ENCODE measurements around the gene PDE6A. TPM values are rescaled to one million over a fixed set of nuclear protein-coding genes. Genes with fewer than 3 reads are reported as not detected.

The PDE6A gene
- total RNA-seq, 1 donor from 2014 or later: 0.14 TPM

- H3K9me3 Mint-ChIP-seq (ENCODE audit: unreplicated experiment): no peaks in the 10 kb centered on the region
- peaks cover 16% of the 10 kb centered on the region for H3K36me3 Mint-ChIP-seq (ENCODE audit: low read depth, unreplicated experiment)
- H3K27me3 Mint-ChIP-seq (ENCODE audit: low read depth, unreplicated experiment): peaks cover 14% of the 10 kb centered on the region
- Histone ChIP-seq H3K9me3 (ENCODE audit: insufficient read depth, low read depth, low read length) (no peaks in the 10 kb centered on the region), H3K4me3 (ENCODE audit: insufficient read depth, low read depth, low read length) (no peak overlapping the region), H3K27me3 (ENCODE audit: insufficient read depth, low read length) (no peaks in the 10 kb centered on the region), H3K36me3 (ENCODE audit: insufficient read depth, low read length) (no peaks in the 10 kb centered on the region), H3K9ac (ENCODE audit: low read length) (no peak overlapping the region), H3K79me2 (ENCODE audit: insufficient read depth, low read length) (no peaks in the 10 kb centered on the region), H3K27ac (ENCODE audit: low read depth, low read length) (no peak overlapping the region), H3K4me1 (ENCODE audit: insufficient read depth, low read length) (no peaks in the 10 kb centered on the region), H2AFZ (ENCODE audit: low read depth, low read length) (no peak overlapping the region), H3K4me2 (ENCODE audit: low read length) (no peak overlapping the region), H4K20me1 (ENCODE audit: insufficient read depth, low read length) (no peaks in the 10 kb centered on the region)
- TF ChIP-seq EZH2 (IDR thresholded peaks at IDR 0.05; ENCODE audit: insufficient read depth, low read length): no peak
- TF ChIP-seq, protein P1, sequence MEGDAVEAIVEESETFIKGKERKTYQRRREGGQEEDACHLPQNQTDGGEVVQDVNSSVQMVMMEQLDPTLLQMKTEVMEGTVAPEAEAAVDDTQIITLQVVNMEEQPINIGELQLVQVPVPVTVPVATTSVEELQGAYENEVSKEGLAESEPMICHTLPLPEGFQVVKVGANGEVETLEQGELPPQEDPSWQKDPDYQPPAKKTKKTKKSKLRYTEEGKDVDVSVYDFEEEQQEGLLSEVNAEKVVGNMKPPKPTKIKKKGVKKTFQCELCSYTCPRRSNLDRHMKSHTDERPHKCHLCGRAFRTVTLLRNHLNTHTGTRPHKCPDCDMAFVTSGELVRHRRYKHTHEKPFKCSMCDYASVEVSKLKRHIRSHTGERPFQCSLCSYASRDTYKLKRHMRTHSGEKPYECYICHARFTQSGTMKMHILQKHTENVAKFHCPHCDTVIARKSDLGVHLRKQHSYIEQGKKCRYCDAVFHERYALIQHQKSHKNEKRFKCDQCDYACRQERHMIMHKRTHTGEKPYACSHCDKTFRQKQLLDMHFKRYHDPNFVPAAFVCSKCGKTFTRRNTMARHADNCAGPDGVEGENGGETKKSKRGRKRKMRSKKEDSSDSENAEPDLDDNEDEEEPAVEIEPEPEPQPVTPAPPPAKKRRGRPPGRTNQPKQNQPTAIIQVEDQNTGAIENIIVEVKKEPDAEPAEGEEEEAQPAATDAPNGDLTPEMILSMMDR (IDR thresholded peaks at IDR 0.05; ENCODE audit: insufficient read depth, low read depth, low read length): no peak
- DNase-seq (ENCODE audit: low read depth) (no peak), FAIRE-seq (no peak)
- H3K4me3 Mint-ChIP-seq (ENCODE audit: unreplicated experiment): no peak overlapping the region
- no peaks in the 10 kb centered on the region for H3K4me1 Mint-ChIP-seq (ENCODE audit: low read depth, unreplicated experiment)
- H3K27ac Mint-ChIP-seq (ENCODE audit: unreplicated experiment): peak overlapping the region; percentile 72
Observed at GRCh38 chr5:149853701-149854100, 90.9 kb downstream of the PDE6A start.

DNA sequence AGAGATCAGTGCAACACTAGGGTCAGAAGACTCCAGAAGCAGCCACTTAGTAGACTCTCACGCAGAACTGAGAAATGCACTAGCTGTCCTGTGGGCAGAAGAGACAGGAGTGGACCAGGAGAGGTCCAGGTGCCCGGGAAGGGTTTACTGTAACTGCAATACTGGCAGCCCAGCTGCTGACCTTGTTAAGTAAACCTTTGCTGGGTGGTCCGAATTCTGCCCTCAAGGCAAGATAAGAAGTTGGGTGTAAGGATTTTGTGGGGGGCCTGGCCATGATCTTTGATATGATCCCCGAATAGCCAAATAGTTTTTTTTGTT is 91.3 kb downstream of the PDE6A start:
- Histone ChIP-seq H3K27ac (ENCODE audit: low read depth, low read length) (no peak overlapping the region), H3K4me1 (ENCODE audit: insufficient read depth, low read length) (no peaks in the 10 kb centered on the region), H3K79me2 (ENCODE audit: insufficient read depth, low read length) (no peaks in the 10 kb centered on the region), H3K27me3 (ENCODE audit: insufficient read depth, low read length) (no peaks in the 10 kb centered on the region), H3K9ac (ENCODE audit: low read length) (no peak overlapping the region), H2AFZ (ENCODE audit: low read depth, low read length) (no peak overlapping the region), H3K4me3 (ENCODE audit: insufficient read depth, low read depth, low read length) (no peak overlapping the region), H3K4me2 (ENCODE audit: low read length) (peak overlapping the region; percentile 13), H4K20me1 (ENCODE audit: insufficient read depth, low read length) (no peaks in the 10 kb centered on the region), H3K9me3 (ENCODE audit: insufficient read depth, low read depth, low read length) (no peaks in the 10 kb centered on the region), H3K36me3 (ENCODE audit: insufficient read depth, low read length) (no peaks in the 10 kb centered on the region)
- Mint-ChIP-seq H3K27me3 (ENCODE audit: low read depth, unreplicated experiment) (peaks cover 14% of the 10 kb centered on the region), H3K9me3 (ENCODE audit: unreplicated experiment) (no peaks in the 10 kb centered on the region), H3K36me3 (ENCODE audit: low read depth, unreplicated experiment) (peaks cover 17% of the 10 kb centered on the region), H3K4me1 (ENCODE audit: low read depth, unreplicated experiment) (no peaks in the 10 kb centered on the region), H3K4me3 (ENCODE audit: unreplicated experiment) (no peak overlapping the region), H3K27ac (ENCODE audit: unreplicated experiment) (no peak overlapping the region)
- no peak for DNase-seq (ENCODE audit: low read depth)
- no peak for FAIRE-seq
- no peak for TF ChIP-seq EZH2 (IDR thresholded peaks at IDR 0.05; ENCODE audit: insufficient read depth, low read length)
- TF ChIP-seq, protein P1 (IDR thresholded peaks at IDR 0.05; ENCODE audit: insufficient read depth, low read depth, low read length): no peak

- no peak overlapping the region for H3K27ac Mint-ChIP-seq (ENCODE audit: unreplicated experiment)
- Histone ChIP-seq H3K9me3 (ENCODE audit: insufficient read depth, low read depth, low read length) (no peaks in the 10 kb centered on the region), H3K9ac (ENCODE audit: low read length) (no peak overlapping the region), H3K4me2 (ENCODE audit: low read length) (peak overlapping the region; percentile 13), H3K36me3 (ENCODE audit: insufficient read depth, low read length) (no peaks in the 10 kb centered on the region), H3K27me3 (ENCODE audit: insufficient read depth, low read length) (no peaks in the 10 kb centered on the region), H2AFZ (ENCODE audit: low read depth, low read length) (no peak overlapping the region), H3K27ac (ENCODE audit: low read depth, low read length) (no peak overlapping the region), H3K79me2 (ENCODE audit: insufficient read depth, low read length) (no peaks in the 10 kb centered on the region), H4K20me1 (ENCODE audit: insufficient read depth, low read length) (no peaks in the 10 kb centered on the region), H3K4me3 (ENCODE audit: insufficient read depth, low read depth, low read length) (no peak overlapping the region), H3K4me1 (ENCODE audit: insufficient read depth, low read length) (no peaks in the 10 kb centered on the region)
- no peak overlapping the region for H3K4me3 Mint-ChIP-seq (ENCODE audit: unreplicated experiment)
- no peaks in the 10 kb centered on the region for H3K4me1 Mint-ChIP-seq (ENCODE audit: low read depth, unreplicated experiment)
- FAIRE-seq: no peak
- peaks cover 17% of the 10 kb centered on the region for H3K36me3 Mint-ChIP-seq (ENCODE audit: low read depth, unreplicated experiment)
- TF ChIP-seq, protein P1 (IDR thresholded peaks at IDR 0.05; ENCODE audit: insufficient read depth, low read depth, low read length): peak; percentile 96
- TF ChIP-seq EZH2 (IDR thresholded peaks at IDR 0.05; ENCODE audit: insufficient read depth, low read length): no peak
- peak; percentile 52 for DNase-seq (ENCODE audit: low read depth)
- no peaks in the 10 kb centered on the region for H3K9me3 Mint-ChIP-seq (ENCODE audit: unreplicated experiment)
- H3K27me3 Mint-ChIP-seq (ENCODE audit: low read depth, unreplicated experiment): peaks cover 14% of the 10 kb centered on the region
Observed at GRCh38 chr5:149852641-149853330, 91.8 kb downstream of the PDE6A start.
